Sigmoid colon (tissue), 7 donors: ENCODE measurements around the gene MAST1. TPM values are rescaled to one million over a fixed set of nuclear protein-coding genes. Genes with fewer than 3 reads are reported as not detected.
"Not testable (repeated sequence)": the region's sequence is repeated elsewhere in the genome, so short reads cannot be mapped to it uniquely, and the experiment has no call there.

Experiments
- DNase-seq: peaks from one replicate; pipeline ENCODE4 v3.0.0-alpha.2; 2019
- H3K27ac ChIP-seq, 4 donors: fragments of 200-600 bp; sonication (generic); one replicate each; pipeline ENCODE4 v1.5.1; 2016 to 2019; ENCODE audit warnings: mild to moderate bottlenecking in 1 of 4
- H3K27me3 ChIP-seq, 3 donors: fragments of 200-600 bp; sonication (generic); one replicate each; pipeline ENCODE4 v1.5.1; 2019; ENCODE audit warnings: mild to moderate bottlenecking in 1 of 3
- H3K36me3 ChIP-seq, 4 donors: fragments of 200-600 bp; sonication (generic); one replicate each; pipeline ENCODE4 v1.5.1; 2016 to 2019
- H3K4me1 ChIP-seq, 4 donors: fragments of 200-600 bp; sonication (generic); one replicate each; pipeline ENCODE4 v1.5.1; 2017 to 2019
- H3K4me3 ChIP-seq, 4 donors: fragments of 200-600 bp; sonication (generic); one replicate each; pipeline ENCODE4 v1.5.1; 2017 to 2019; ENCODE audit warnings: mild to moderate bottlenecking in 2 of 4, moderate library complexity in 1 of 4
- H3K9me3 ChIP-seq, 4 donors: fragments of 200-600 bp in 3 of 4; sonication (generic) in 3 of 4; one replicate each; pipeline versions ENCODE4 v1.5.1 to v1.6.1; 2013 to 2019
- CTCF ChIP-seq, 4 experiments: fragments of 450-650 bp in 3 of 4; fragments of 200-600 bp in 1 of 4; IDR thresholded peaks; one replicate each; pipeline ENCODE4 v1.5.1; 2016 to 2019; ENCODE audit warnings: antibody characterized with exemption in 4 of 4, mild to moderate bottlenecking in 3 of 4, moderate library complexity in 2 of 4
- EP300 ChIP-seq, 4 donors: sonication (generic); formaldehyde crosslinking; IDR thresholded peaks; one replicate each; pipeline ENCODE4 v1.6.1; 2017; ENCODE audit warnings: antibody characterized with exemption in 4 of 4
- POLR2A ChIP-seq, 2 donors: fragments of 450-650 bp; IDR thresholded peaks; one replicate each; pipeline ENCODE4 v1.6.1; 2016; ENCODE audit warnings: antibody characterized with exemption in 2 of 2, mild to moderate bottlenecking in 2 of 2, moderate library complexity in 2 of 2
- POLR2AphosphoS5 ChIP-seq, 4 donors: sonication (generic); formaldehyde crosslinking; IDR thresholded peaks; one replicate each; pipeline ENCODE4 v1.6.1; 2017; ENCODE audit warnings: antibody characterized with exemption in 4 of 4
- WGBS, 2 donors: extraction: QIAGEN DNeasy Blood & Tissue Kit; methylation state at CpG; one replicate each; pipeline ENCODE4 v1.1.7; 2013; 5-methylcytosine and 5-hydroxymethylcytosine counted together
- intact Hi-C: fragments of 100-400 bp; cut with DNase I; formaldehyde crosslinking; loops from one replicate; pipeline ENCODE4 v1.15.1; 2023
- polyA plus RNA-seq, 3 donors: library from polyadenylated mRNA; stranded (reverse); fragments of 200-250 nt; gene quantifications; one replicate each; pipeline ENCODE4 v1.2.3, GENCODE V29; 2013
- total RNA-seq, 4 donors: library from RNA; depleted of rRNA; stranded (reverse); fragments of >200 nt; gene quantifications; one replicate each; pipeline ENCODE4 v1.1.0, GENCODE V29; 2016
- donor health status: healthy with polysubstance abuse.
- donor health status: Bipolar disorder and iron deficiency.
- donor health status: healthy.

The MAST1 gene
- total and polyA plus RNA-seq, 7 donors, result 0.49 to 3.3 (median 1.2) TPM

DNA sequence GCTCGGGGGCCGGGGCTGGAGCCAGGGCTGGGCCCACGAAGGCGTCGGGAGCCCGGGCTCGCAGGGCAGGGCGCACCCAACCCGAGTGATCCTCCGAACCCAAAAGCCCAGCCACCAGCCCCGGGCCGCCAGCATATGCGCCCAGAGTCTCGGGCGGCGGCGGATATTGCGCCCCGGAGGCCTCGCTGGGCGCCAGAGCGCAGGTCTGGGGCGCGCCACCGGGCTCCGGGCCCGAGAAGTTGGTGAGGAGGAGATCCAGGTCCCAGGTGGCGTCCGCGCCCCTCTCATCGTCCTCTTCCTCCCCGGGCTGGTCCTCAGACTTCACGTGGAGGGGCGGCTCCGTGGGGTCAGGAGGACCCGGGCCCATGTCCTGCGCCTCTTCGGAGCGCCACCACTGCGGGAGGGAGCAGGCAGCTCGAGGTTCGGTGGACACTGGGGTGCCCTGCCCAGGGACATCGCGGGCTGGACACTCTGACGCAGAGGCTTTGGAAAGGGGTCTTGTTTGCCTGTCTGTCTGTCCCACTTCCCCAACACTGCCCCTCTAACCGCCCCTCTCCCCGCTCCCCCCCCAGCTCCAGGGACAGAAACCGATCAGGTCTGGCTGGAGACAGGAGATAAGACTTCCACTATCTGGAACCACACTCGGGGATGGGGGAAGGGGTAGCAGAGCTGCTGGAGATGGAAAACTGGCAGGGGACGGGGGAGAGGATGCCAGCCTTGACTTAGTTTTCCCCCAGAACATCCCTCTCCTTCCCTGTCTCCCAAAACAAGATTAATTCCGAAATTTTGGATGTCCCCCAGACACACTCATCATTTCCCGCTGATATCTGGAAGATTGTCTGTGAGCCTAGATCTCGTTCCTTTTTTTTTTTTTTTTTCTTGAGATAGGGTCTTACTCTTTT lies 47.7 kb downstream of the MAST1 start:
- 7 to 11% methylated on average over 53 of the region's 53 CpGs for WGBS, 2 donors
- no peak for DNase-seq
- TF ChIP-seq EP300 (IDR thresholded peaks at IDR 0.05), result no peak
- TF ChIP-seq POLR2A (IDR thresholded peaks at IDR 0.05), result no peak
- TF ChIP-seq CTCF (IDR thresholded peaks at IDR 0.05), result no peak
- TF ChIP-seq POLR2AphosphoS5 (IDR thresholded peaks at IDR 0.05), result no peak
- no peaks in the 10 kb centered on the region for H3K9me3 ChIP-seq
- peaks cover 5 to 23% (median 15%) of the 10 kb centered on the region in 3 donors for H3K27me3 ChIP-seq
- H3K4me3 ChIP-seq, result peak overlapping the region; percentile 26 to 50 (median 43)
- H3K36me3 ChIP-seq, result no peaks in the 10 kb centered on the region
- H3K4me1 ChIP-seq, result peaks cover 0 to 32% (median 26%) of the 10 kb centered on the region in 4 donors
- peak overlapping the region; percentile 7 to 37 (median 22) for H3K27ac ChIP-seq
- intact Hi-C loops, result loop anchor here (1.0 to 10.0 kb wide), 3 partner anchors 61 to 219 kb away; partner anchors contain the start of genes LYL1 and RAD23A

- no peak for DNase-seq
- H3K27me3 ChIP-seq, result peaks cover 5 to 23% (median 15%) of the 10 kb centered on the region in 3 donors
- H3K36me3 ChIP-seq, result no peaks in the 10 kb centered on the region
- WGBS, 2 donors, result 79 to 85% methylated on average over 5 of the region's 5 CpGs
- intact Hi-C loops, result loop anchor here (5.0 to 10.0 kb wide), 2 partner anchors 61 to 218 kb away; partner anchors contain the start of genes LYL1 and RAD23A
- no peak overlapping the region for H3K4me3 ChIP-seq
- H3K27ac ChIP-seq, result no peak overlapping the region
- peaks cover 0 to 36% (median 29%) of the 10 kb centered on the region in 4 donors for H3K4me1 ChIP-seq
- no peak for TF ChIP-seq POLR2A (IDR thresholded peaks at IDR 0.05)
- no peak for TF ChIP-seq EP300 (IDR thresholded peaks at IDR 0.05)
- no peak for TF ChIP-seq CTCF (IDR thresholded peaks at IDR 0.05)
- TF ChIP-seq POLR2AphosphoS5 (IDR thresholded peaks at IDR 0.05), result no peak
- no peaks in the 10 kb centered on the region for H3K9me3 ChIP-seq
These were observed 48.3 kb downstream of the MAST1 start for GRCh38 chr19:12886651-12886968.

DNA sequence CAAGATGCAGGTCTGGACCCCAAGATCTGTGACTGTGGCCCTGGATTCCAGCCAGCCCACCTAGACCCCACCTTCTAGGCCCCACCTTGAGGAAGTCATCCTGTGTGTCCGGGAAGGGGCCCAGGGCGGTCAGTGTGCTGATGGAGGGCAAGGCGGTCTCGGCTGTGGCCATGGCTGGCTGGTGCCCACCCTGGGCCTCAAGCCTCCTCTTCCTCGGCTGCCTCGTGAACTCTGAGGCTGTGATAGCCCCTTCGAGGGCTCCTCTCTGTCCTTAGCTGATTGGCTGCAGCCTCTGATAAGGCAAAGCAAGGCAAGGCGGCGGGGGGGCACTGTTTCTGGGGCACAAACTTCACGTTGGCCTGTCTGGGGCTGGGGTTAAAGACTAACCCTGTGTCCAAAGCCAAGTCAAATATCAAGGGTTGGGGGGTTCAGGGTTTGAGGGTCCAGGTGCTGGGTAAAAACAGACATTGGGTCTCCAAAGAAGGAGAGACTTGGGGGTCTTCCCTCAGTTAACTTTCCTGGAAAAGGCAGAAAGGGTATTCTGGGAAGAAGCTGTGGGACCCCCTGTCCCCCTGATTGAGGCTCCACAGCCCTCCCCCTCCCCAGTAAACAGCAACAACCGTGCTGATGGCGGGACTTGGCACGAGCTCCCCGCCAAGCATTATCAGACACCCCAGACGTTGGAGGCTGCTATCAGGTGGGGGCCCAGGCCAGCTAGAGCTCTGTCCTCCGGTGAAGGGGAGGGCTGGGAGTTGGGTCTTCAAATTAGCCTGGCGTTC lies 48.8 kb downstream of the MAST1 start, which contains the start of gene KLF1:
TSS of gene KLF1 (minus strand) at position 233 of the 779 bp plus-strand sequence. CDS start at position 172, 61 bp downstream.
- H3K4me1 ChIP-seq, result peaks cover 0 to 36% (median 30%) of the 10 kb centered on the region in 4 donors
- peaks cover 5 to 23% (median 15%) of the 10 kb centered on the region in 3 donors for H3K27me3 ChIP-seq
- intact Hi-C loops, result loop anchor here (5.0 to 10.0 kb wide), 2 partner anchors 60 to 218 kb away; partner anchors contain the start of genes LYL1 and RAD23A
- TF ChIP-seq CTCF (IDR thresholded peaks at IDR 0.05) (no peak), EP300 (IDR thresholded peaks at IDR 0.05) (no peak), POLR2AphosphoS5 (IDR thresholded peaks at IDR 0.05) (no peak), POLR2A (IDR thresholded peaks at IDR 0.05) (no peak)
- DNase-seq, result no peak
- H3K4me3 ChIP-seq, result peak within 1 kb of the TSS in 3 of 4 donors; percentile 38 to 50 (median 48)
- H3K27ac ChIP-seq, result no peak within 1 kb of the TSS
- H3K9me3 ChIP-seq, result no peaks in the 10 kb centered on the region
- 70 to 82% methylated on average over 17 of the region's 17 CpGs for WGBS, 2 donors
- H3K36me3 ChIP-seq, result no peaks in the 10 kb centered on the region

GRCh38 chr19:12888006-12888603 lies 49.8 kb downstream of the MAST1 start:
- TF ChIP-seq CTCF (IDR thresholded peaks at IDR 0.05) (no peak), EP300 (IDR thresholded peaks at IDR 0.05) (no peak), POLR2A (IDR thresholded peaks at IDR 0.05) (no peak), POLR2AphosphoS5 (IDR thresholded peaks at IDR 0.05) (no peak)
- H3K36me3 ChIP-seq, result peaks cover 0 to 4% (median 0%) of the 10 kb centered on the region in 4 donors
- no peak for DNase-seq
- no peak overlapping the region for H3K4me3 ChIP-seq
- no peak overlapping the region for H3K27ac ChIP-seq
- WGBS, 2 donors, result 77 to 83% methylated on average over 5 of the region's 5 CpGs
- peaks cover 0 to 38% (median 34%) of the 10 kb centered on the region in 4 donors for H3K4me1 ChIP-seq
- H3K27me3 ChIP-seq, result peaks cover 5 to 23% (median 15%) of the 10 kb centered on the region in 3 donors
- no peaks in the 10 kb centered on the region for H3K9me3 ChIP-seq
- intact Hi-C loops, result loop anchor here (5.0 to 10.0 kb wide), 2 partner anchors 59 to 217 kb away; partner anchors contain the start of genes LYL1 and RAD23A

GRCh38 chr19:12890299-12890786 lies 52.0 kb downstream of the MAST1 start:
- Histone ChIP-seq H3K4me3 (peak overlapping the region in 3 of 4 donors; percentile 54 to 97 (median 86)), H3K4me1 (peaks cover 0 to 32% (median 28%) of the 10 kb centered on the region in 4 donors), H3K27ac (peak overlapping the region; percentile 59 to 89 (median 82)), H3K27me3 (peaks cover 1 to 10% (median 8%) of the 10 kb centered on the region in 3 donors), H3K36me3 (peaks cover 0 to 25% (median 3%) of the 10 kb centered on the region in 4 donors)
- 25 to 31% methylated on average over 10 of the region's 10 CpGs for WGBS, 2 donors
- not testable (repeated sequence) for H3K9me3 ChIP-seq, DNase-seq
- intact Hi-C loops, result loop anchor here (5.0 kb wide), 1 partner anchor 42 kb away; the partner anchor contains the start of gene FARSA
